ENCODE data around the gene TMEM43. TPM values are rescaled to one million over a fixed set of nuclear protein-coding genes. Genes with fewer than 3 reads are reported as not detected.

The TMEM43 gene
- total and polyA plus RNA-seq, 2 experiments from 2014 or later: 59.4 to 73.1 TPM

DNA sequence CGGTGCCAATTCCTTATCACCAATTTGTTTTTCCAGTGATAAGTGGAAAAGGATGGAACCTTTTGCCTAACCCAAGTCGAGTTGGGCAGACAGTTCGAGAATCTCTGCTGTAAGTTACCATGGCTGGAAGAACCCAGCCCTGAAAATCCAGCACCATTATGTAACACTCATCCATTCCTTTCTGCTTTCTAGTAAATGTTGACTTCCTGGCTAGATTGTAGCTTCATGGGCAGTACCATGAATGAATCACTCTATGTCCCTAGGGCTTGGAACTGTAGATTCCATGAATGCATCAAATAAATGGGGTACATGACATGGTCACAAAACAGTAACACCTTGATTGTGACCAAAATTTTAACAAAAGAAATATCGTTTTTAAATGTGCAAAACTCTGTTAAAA, 14.2 kb upstream of the TMEM43 start:
- H3K36me3 ChIP-seq (replicated peaks; ENCODE audit: insufficient read depth, low read depth): no peaks in the 10 kb centered on the region
- H3K27ac ChIP-seq: no peak overlapping the region

DNA sequence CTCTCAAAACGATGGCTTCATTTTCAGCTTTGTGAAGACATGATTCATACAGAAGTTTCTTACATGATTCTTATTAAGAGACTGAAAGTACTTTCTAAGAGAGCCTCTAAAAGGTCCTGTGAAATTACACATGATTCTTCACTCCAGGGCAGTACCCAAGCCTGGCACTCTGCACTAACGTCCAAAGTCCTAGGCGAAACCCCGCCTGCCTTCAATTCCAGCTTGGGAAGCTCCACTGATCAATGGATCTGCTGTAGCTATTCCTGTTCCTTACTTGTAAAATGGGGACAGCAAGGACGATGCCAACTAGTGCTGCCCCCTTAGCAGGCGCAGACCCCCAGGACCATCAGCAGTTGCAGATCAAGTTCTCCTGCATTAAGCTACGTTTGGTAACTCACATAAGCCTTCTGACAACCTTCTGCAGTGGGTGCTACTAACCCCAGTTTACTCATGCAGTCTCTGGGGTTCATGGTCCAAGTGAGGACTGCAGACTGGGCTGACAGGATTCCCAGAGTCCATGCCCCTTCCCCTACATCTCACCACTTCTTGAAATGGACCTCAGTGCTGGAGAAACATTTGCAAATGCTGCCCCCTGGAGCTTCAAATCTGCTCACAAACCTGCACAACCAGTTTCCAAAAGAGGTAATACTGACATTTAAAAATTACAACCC, 10.8 kb upstream of the TMEM43 start:
- Histone ChIP-seq H3K9me3 (ENCODE audit: low read depth) (no peaks in the 10 kb centered on the region), H3K79me2 (peaks cover 17% of the 10 kb centered on the region), H3K4me3 (no peak overlapping the region), H2AFZ (no peak overlapping the region), H3K4me2 (no peak overlapping the region), H3K27ac (no peak overlapping the region), H3K4me1 (ENCODE audit: insufficient read depth) (peaks cover 13% of the 10 kb centered on the region), H3K27me3 (no peaks in the 10 kb centered on the region), H4K20me1 (ENCODE audit: insufficient read depth, poor library complexity, severe bottlenecking) (no peaks in the 10 kb centered on the region), H3K36me3 (replicated peaks; ENCODE audit: insufficient read depth, low read depth) (no peaks in the 10 kb centered on the region), H3K9me2 (replicated peaks; ENCODE audit: insufficient read depth) (no peaks in the 10 kb centered on the region)
- peak; percentile 58 for TF ChIP-seq CTCF (IDR thresholded peaks at IDR 0.05; ENCODE audit: poor library complexity)
- no peak for TF ChIP-seq EZH2phosphoT487 (IDR thresholded peaks at IDR 0.05; ENCODE audit: low read depth, severe bottlenecking, unreplicated experiment)
- 92% methylated on average over 7 of the region's 7 CpGs for WGBS (ENCODE audit: low lambda C conversion rate, missing lambda C conversion rate)
- DNase-seq (ENCODE audit: low spot score): peak; percentile 66

More for the DNA sequence above, 14.2 kb upstream of the TMEM43 start:
- Histone ChIP-seq H3K79me2 (no peaks in the 10 kb centered on the region), H3K4me1 (ENCODE audit: insufficient read depth) (no peaks in the 10 kb centered on the region), H2AFZ (no peak overlapping the region), H3K4me3 (no peak overlapping the region), H4K20me1 (ENCODE audit: insufficient read depth, poor library complexity, severe bottlenecking) (no peaks in the 10 kb centered on the region), H3K9me3 (ENCODE audit: low read depth) (no peaks in the 10 kb centered on the region), H3K9me2 (replicated peaks; ENCODE audit: insufficient read depth) (no peaks in the 10 kb centered on the region), H3K27me3 (no peaks in the 10 kb centered on the region), H3K4me2 (no peak overlapping the region)
- TF ChIP-seq EZH2 (IDR thresholded peaks at IDR 0.05; ENCODE audit: borderline replicate concordance) (no peak), EZH2phosphoT487 (IDR thresholded peaks at IDR 0.05; ENCODE audit: low read depth, severe bottlenecking, unreplicated experiment) (no peak), CTCF (IDR thresholded peaks at IDR 0.05; ENCODE audit: poor library complexity) (no peak)
- 89% methylated on average over 4 of the region's 4 CpGs for WGBS (ENCODE audit: low lambda C conversion rate, missing lambda C conversion rate)
- no peak for DNase-seq (ENCODE audit: low spot score)

GRCh38 chr3:14117468-14118399, 7.1 kb upstream of the TMEM43 start:
- Histone ChIP-seq H2AFZ (no peak overlapping the region), H3K36me3 (replicated peaks; ENCODE audit: insufficient read depth, low read depth) (no peaks in the 10 kb centered on the region), H3K9me3 (ENCODE audit: low read depth) (no peaks in the 10 kb centered on the region), H3K4me2 (no peak overlapping the region), H3K4me3 (no peak overlapping the region), H4K20me1 (ENCODE audit: insufficient read depth, poor library complexity, severe bottlenecking) (no peaks in the 10 kb centered on the region), H3K9me2 (replicated peaks; ENCODE audit: insufficient read depth) (no peaks in the 10 kb centered on the region), H3K4me1 (ENCODE audit: insufficient read depth) (peaks cover 19% of the 10 kb centered on the region), H3K79me2 (peaks cover 27% of the 10 kb centered on the region), H3K27ac (peak overlapping the region; percentile 18), H3K27me3 (no peaks in the 10 kb centered on the region)
- no peak for DNase-seq (ENCODE audit: low spot score)
- 84% methylated on average over 10 of the region's 10 CpGs for WGBS (ENCODE audit: low lambda C conversion rate, missing lambda C conversion rate)
- TF ChIP-seq CTCF (IDR thresholded peaks at IDR 0.05; ENCODE audit: poor library complexity): no peak
- no peak for TF ChIP-seq EZH2phosphoT487 (IDR thresholded peaks at IDR 0.05; ENCODE audit: low read depth, severe bottlenecking, unreplicated experiment)
- no peak for TF ChIP-seq EZH2 (IDR thresholded peaks at IDR 0.05; ENCODE audit: borderline replicate concordance)

Data from hepatocyte (in vitro differentiated cells).